Umbilical cord (tissue), 2 donors: ENCODE data around the gene JMJD8. TPM values are rescaled to one million over a fixed set of nuclear protein-coding genes. Genes with fewer than 3 reads are reported as not detected.
A peak's percentile ranks its signal among the peaks of the same experiment; 100 is the strongest.

ENCODE experiments used
- DNase-seq: peaks from one replicate; pipeline ENCODE4 v3.0.0-alpha.2; 2015; ENCODE audit warnings: low spot score
- total RNA-seq: library from RNA; depleted of rRNA; stranded (reverse); fragments of >200 nt; gene quantifications from one replicate; pipeline ENCODE4 v1.2.3, GENCODE V29; 2014; ENCODE audit warnings: low replicate concordance; ENCODE audit not compliant: insufficient read depth

JMJD8 gene
- total RNA-seq, 1 donor from 2014 or later, result 20.5 TPM

DNA sequence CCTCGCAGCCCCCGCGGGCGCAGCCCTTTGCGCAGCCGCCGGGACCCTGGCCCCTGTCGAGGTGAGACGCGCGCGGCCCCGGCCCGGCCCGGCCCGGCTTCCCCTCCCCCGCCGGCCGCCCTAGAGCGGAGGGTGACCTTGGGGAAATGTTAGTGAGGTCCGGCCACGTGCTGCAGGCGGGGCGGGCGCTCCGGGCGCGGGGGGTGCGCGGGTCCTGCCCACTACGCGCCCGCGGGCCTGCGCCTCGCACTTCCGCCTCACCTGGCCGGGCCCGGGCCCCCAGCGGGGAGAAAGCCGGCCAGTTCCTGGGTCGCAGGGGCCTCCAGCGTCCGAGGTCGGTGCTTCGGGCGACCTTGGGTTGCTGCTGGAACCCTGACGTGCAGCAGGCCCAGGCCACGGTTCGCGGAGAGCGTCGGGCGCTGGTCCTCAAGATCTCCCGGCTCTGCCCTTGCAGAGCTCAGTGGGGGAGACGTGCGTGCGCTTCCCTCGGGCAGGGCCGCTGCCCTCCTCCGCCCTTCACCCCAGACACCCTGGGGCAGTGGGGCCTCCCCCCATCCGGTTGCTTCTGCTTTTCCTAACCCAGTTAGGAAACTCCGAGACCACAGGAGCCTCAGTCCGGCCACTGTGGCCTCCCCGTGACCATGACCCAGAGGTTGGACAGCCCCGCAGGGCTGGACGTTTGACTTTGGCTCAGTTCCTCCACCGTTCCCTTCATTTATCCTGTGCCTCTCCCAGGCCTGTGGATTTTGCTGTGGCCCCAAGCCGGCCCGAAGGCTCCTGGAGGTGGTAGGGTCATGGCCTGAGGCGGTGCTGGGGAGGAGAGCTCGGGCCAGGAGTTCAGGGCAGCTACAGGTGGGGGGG lies 41.7 kb downstream of the JMJD8 start:
- DNase-seq, result peak; percentile 31

DNA sequence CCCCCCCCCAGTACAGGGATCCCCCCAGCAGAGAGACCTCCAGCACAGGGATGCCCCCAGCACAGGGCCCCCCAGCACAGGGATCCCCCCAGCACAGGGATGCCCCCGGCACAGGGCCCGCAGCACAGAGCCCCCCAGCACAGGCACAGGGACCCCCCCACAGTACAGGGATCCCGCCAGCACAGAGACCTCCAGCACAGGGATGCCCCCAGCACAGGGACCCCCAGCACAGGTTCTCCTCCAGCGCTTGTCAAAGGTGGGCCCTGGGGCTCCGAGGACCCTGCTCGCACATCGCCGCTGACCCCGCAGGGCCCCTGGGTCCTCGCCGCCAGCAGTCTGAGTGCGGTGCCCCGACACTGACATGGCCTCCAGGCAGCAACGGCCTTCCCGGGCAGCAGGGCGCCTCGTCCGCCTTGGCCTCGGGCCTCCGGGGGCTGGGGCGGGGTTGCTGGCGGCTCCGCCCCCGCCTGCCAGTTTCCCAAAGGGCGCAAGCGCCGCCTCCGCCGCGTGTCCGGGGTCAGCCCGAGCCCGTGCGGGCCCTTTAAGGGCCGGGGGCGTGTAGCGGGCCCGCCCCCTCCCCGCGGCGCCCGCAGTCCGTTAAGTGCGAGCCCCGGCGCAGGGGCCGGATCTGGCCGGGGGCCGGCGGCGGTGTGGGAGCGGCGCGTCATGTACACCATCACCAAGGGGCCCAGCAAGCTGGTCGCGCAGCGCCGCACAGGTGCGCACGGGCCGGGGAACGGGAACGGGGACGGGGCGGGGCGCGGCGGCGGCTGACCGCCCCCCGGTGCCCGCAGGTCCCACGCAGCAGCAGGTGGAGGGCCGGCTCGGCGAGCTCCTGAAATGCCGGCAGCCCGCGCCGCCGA lies 42.6 kb downstream of the JMJD8 start, which contains the start of gene MCRIP2:
Gene MCRIP2 (plus strand): TSS at position 503 of the 863 bp plus-strand sequence. CDS start 164 bp downstream, at position 667.
- DNase-seq, result peak; percentile 84

DNA sequence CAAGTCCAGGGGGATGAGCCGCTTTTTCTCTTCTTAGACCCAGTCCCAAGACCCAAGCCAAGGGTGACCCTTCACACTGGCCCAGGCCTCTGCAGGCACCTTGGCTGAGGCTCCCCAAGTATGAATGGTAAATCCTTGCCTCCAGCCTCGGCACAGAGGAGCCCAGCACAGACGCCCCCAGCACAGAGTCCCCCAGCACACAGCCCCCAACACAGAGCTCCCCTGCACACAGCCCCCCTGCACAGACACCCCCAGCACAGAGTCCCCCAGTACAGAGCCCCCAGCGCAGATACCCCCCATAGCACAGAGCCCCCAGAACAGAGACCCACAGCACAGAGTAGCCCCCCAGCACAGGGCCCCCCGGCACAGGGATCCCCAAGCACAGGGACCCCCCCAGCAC lies 43.5 kb downstream of the JMJD8 start:
- DNase-seq, result no peak

DNA sequence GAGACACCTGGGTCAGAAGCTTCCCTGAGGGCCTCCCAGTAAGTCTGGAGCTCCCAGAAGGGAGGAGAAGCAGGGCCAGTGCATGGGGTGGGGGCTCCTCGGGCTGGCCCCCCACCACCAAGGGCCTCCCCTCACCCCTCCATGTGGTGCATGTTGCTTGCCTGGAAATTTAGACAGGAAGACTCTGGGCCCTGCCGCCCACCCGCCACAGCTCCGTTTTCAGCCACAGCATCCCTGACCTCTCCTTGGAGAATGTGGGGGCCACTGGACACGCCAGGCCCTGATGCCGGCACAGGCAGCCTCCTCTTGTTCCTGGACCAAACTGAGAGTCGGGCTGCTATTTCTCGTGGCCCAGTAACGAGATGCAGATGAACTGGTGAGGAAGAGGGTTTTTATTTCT lies 45.3 kb downstream of the JMJD8 start:
- DNase-seq, result no peak

DNA sequence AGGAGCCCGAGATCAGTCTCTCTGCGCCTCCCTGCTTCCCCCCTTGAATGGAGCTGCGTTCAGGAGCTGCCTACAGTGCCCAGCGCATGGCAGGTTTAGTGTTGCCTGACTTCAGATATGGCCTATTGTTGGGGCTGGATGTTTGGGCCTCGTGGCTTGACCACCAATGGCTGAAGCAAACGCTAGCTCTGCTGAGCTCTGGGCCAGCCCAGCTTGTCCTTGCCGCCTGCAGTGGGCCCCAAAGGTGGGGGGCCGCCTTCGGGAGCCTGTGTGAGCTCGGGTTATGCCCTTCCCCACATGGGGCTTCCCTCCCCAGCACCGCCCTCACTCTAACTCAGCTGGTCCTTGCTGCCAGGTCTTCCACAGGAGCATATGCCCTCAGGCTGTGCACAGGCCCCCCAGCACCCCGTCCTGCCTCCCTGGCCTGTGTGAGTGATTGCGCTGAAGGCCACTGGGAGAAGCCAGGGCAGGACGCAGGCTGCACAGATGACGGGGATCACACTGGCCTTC lies 46.0 kb downstream of the JMJD8 start:
- no peak for DNase-seq

DNA sequence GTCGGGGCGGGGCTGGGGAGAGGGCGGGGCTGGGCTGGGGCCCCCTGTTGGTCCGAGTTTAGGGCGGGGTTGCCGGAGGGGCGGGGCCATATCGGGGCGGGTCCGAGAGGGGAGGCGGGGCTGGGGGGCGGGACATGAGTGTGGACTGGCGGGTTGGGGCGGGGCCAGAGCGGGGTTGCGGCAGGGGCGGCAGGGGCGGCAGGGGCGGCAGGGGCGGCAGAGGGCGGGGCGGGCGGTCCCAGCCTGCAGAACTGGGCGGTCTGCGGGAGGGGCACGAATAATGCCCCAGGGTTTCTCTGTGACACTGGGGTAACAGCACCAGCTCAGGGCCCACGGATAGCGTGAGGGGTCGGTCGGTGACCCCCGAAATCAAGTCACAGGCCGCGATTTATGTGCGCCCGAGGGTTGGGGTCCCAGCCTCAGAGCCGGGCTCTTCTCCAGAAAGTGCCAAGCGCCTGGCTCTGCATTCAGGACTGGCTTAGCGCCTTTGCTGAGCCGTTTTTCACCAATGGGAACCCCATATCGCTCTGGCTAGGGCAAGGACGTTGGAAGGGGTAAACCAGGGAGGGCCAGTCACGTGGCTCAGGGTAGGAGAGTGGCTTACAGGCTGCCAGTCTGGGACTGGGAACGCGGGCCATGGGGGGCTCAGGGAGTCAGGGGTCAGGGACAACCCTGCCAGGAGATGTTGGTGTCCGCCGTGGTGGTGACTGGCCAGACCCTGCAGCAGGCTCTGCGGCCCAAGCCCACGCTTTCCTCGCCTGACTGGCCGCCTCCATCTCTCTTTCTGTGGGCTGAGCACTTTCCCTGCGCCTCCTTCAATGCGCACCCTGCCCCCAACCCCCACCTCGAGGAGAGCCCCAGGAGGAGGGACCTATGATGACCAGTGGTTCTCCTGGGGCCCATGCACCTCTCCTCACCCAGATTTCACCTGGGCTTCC lies 46.8 kb downstream of the JMJD8 start:
- peak; percentile 48 for DNase-seq

DNA sequence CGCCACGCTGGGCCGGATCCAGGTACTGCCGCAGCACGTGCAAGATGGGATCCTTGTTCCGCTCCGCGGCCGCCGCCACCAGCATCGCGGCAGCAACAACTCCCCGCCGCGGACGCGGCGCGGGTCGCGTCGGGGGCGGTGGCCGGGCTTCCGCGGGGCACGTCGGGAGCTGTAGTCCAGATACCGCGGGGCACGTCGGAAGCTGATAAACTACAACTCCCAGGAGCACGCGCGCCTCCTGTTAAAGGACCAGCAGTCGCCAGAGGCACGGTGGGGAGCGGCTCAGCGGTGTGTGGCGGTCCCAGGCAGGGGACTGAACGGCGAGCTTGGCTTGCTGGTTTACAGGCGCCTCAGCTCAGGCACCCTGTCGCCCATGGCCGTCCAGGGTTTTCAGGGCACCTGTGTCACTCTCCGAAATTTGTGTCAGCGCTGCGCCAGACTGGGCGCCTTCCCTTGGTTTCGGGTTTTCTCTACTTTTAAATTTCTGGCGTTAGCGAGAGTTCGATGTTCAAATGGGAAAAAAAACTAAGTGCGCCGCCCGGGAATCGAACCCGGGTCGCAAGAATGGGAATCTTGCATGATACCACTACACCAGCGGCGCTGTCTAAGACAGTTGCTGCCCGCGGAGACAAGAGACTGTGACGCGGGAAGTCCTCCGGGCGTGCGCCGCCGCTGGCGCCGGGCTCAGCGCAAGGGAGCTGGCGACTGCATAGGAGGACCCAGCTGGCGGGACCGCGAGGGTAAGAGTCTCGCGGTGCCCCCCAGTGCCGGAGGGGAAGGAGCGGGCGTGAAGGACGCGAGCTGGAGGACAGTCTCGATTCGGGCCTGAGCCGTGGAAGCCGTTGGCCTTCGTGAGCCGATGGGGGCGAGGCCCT lies 47.7 kb downstream of the JMJD8 start, which contains the start of gene METTL26:
Gene METTL26 (minus strand): TSS at position 100 of the 875 bp plus-strand sequence. CDS start 15 bp downstream, at position 85.
- peak; percentile 97 for DNase-seq

DNA sequence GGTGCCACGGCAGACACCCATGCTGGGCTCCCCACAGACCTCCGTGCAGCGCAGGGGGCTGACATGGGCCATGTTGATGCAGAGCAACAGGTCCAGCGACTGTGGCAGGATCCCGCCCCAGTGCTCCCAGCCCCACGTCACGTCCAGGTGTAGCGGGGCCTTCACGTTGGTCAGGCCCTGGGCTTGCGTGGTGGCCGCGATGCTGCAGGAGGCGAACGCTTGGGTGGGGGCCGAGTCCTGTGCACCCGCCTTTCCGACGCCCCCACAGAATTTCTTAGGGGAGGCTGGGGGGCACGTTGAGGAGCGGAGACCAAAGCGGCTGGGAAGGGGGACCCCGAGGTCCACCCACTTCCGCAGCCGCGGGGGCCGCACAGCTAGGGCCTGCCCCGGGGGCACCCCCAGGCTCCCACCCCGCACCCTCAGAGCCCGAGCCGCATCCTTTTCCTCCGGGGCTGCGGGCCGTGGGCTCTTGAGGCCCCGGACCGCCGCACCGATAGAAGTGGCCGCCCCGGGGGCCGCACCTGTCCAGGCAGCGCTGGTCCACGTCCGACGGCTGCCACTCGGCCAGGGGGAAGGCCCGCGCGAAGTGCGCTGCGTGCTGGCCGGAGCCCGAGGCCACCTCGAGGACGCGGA lies 48.4 kb downstream of the JMJD8 start:
- no peak for DNase-seq

DNA sequence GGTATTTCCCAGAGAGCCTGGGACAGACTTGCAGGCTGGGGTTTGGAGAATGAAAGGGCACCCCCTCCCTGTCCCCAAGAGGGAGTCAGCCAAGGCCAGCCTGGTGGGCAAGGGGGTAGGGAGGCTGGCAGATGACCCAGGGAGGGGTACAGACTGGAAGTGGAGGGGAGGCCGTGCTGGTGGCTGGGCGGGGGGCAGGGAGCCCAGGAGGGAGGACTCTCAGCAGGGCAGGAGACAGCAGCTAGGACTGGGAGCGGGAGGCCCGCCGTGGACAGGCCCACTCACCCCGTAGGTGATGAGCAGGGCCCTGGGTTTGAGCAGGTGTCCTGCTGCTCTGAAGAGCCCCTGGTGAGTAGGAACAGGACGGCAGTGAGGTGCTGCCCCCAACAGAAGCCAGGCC lies 49.1 kb downstream of the JMJD8 start:
- DNase-seq, result no peak

DNA sequence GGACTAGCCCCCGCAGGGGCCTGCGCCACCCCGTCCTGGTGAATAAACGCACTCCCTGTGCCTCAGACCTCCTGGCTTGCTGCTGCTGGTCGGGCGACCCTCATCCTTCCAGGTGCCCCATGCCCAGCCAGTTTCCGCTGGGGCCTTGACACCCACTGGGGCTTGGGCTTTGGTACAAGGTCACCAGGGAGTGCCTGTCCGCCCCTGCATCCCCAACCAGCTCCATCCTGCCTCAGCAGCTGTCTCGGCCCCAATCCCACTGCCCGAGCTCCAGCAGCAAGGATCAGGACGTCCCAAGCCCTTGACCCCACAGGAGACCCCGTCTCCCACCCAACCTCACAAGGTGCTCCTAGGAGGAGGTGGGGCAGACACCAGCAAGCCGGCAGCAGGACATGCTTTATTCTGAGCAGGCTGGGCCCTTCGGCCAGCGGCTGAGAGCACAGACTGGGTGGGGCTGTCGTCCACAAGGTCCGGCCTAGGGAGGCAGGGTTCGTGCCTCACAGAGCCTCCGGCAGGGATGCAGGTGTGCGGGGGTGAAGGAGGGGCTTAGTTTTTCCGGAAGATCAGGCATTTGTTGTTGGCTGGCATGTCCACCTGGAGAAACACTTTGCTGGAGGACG lies 50.0 kb downstream of the JMJD8 start:
- DNase-seq, result no peak

DNA sequence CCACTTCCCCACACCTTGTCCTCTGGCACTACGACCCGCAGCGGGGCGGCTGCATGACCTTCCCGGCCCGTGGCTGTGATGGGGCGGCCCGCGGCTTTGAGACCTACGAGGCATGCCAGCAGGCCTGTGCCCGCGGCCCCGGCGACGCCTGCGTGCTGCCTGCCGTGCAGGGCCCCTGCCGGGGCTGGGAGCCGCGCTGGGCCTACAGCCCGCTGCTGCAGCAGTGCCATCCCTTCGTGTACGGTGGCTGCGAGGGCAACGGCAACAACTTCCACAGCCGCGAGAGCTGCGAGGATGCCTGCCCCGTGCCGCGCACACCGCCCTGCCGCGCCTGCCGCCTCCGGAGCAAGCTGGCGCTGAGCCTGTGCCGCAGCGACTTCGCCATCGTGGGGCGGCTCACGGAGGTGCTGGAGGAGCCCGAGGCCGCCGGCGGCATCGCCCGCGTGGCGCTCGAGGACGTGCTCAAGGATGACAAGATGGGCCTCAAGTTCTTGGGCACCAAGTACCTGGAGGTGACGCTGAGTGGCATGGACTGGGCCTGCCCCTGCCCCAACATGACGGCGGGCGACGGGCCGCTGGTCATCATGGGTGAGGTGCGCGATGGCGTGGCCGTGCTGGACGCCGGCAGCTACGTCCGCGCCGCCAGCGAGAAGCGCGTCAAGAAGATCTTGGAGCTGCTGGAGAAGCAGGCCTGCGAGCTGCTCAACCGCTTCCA lies 50.6 kb downstream of the JMJD8 start:
- no peak for DNase-seq

DNA sequence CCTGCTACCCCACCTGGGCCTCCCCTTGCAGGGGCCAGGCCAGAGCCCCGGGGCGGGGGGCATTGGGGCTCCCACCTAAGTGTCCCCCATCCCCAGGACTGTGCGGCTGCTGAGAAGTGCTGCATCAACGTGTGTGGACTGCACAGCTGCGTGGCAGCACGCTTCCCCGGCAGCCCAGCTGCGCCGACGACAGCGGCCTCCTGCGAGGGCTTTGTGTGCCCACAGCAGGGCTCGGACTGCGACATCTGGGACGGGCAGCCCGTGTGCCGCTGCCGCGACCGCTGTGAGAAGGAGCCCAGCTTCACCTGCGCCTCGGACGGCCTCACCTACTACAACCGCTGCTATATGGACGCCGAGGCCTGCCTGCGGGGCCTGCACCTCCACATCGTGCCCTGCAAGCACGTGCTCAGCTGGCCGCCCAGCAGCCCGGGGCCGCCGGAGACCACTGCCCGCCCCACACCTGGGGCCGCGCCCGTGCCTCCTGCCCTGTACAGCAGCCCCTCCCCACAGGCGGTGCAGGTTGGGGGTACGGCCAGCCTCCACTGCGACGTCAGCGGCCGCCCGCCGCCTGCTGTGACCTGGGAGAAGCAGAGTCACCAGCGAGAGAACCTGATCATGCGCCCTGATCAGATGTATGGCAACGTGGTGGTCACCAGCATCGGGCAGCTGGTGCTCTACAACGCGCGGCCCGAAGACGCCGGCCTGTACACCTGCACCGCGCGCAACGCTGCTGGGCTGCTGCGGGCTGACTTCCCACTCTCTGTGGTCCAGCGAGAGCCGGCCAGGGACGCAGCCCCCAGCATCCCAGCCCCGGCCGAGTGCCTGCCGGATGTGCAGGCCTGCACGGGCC lies 51.4 kb downstream of the JMJD8 start:
- DNase-seq, result no peak

DNA sequence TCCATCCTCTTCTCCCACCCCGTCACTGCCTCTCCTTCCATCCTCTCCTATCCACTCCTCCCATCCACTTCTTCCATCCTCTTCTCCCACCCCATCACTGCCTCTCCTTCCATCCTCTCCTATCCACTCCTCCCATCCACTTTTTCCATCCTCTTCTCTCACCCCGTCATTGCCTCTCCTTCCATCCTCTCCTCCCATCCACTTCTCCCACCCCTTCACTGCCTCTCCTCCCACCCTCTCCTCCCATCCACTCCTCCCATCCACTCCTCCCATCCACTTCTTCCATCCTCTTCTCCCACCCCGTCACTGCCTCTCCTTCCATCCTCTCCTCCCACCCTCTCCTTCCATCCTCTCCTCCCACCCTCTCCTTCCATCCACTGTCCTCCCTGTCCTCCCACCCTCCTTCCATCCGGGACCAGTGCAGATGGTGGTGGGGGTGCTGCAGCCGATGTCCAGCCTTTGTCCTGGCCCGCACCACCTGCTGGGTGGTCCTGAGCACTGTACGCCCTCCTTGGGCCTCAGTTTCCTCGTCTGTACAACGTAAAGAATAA lies 52.3 kb downstream of the JMJD8 start:
- DNase-seq, result no peak
